ENCODE data around the gene SRP72.

SRP72 gene

DNA sequence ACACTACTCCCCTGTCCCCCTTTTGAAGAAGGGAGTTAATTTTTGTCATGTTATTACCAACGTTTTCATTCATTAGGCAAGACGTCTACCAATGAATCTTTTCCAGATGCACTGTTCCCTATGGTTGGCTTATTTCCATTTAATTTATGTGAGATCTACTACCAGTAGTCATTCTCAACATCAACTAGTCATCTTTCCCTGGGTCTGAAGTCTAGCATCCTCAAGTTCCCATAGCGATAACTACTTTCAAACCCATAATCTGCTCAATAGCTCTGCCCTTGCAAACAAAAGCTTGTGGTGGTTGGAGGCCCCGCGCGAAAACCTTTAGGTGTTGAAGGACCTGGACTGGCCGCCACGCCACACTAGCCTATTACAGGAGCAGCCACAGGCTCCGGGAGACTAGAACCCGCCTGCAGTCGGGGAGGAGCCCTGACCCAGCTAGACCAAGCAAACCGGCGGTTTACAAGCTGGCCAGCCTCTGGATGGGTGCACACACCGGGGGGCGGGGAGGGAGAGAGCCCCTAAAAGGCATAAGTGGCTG lies 32.7 kb upstream of the SRP72 start:
- H3K18ac ChIP-seq (ENCODE audit: low read length): peak overlapping the region; percentile 89
- H3K27ac ChIP-seq (replicated peaks; ENCODE audit: low read length): peak overlapping the region; percentile 86

DNA sequence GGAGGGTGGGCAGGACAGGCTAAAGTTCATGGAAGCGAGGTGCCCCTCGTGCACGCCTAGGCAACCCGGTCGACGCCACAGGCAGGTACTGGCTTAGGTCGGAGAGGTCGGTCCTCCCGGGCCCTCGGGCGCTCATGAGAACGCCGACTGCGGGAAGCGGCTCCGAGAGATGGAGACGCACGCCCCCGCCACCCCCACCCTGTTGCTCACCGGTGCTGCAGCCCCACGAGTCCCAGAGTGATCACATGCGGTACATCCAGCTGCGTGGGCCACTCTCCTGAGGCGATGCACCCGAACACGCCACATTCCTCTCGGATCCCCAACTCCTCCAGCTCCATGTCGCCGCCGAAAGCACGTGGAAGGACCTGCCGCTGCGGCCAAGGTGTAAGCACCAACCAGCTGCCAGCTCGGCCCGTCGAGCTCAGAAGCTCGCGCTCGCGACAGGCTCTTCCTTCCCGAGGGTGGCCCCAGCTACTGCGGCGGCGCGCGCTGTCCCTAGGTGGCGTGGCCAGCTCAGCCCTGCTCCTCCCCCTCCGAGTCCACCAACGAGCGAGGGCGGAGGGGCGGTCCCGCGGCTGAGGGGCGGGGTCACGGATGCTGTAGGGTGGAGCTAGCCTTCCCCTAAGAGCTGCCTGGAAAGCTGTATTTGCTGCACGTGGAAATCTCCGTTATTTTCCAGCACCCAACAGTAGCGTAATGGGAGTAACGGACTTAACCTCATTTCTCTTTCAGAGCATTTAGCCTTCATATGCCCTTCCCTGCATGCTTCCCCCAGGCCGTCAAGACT lies 32.1 kb upstream of the SRP72 start, which contains the start of gene PPAT:
Gene PPAT, minus strand, starts transcription at position 476 of the 787 bp plus-strand sequence. Its CDS starts 138 bp downstream, at position 338.
- WGBS, 2 donors (ENCODE audit: extremely low coverage in 2 of 2, insufficient read length in 2 of 2, insufficient replicate concordance in 1 of 2): no CpG with 5 or more reads among the region's 61 CpGs
- H3K27ac ChIP-seq (replicated peaks; ENCODE audit: low read length): peak within 1 kb of the TSS; percentile 97
- H3K9me3 ChIP-seq (replicated peaks in 1 of 2; ENCODE audit: control insufficient read depth in 2 of 2, insufficient read depth in 1 of 2, low read depth in 1 of 2, low read length in 2 of 2): peaks cover 0 to 2% of the 10 kb centered on the region in 2 donors

More for the DNA sequence above, 32.7 kb upstream of the SRP72 start:
- no peak overlapping the region for H4K8ac ChIP-seq (ENCODE audit: low read depth, low read length)
- peak overlapping the region; percentile 88 for H2BK5ac ChIP-seq (ENCODE audit: low read length)
- H2AK5ac ChIP-seq (ENCODE audit: low read depth, low read length): peak overlapping the region; percentile 86
- H3K14ac ChIP-seq (ENCODE audit: low read length): peak overlapping the region; percentile 58
- H3K4me2 ChIP-seq (ENCODE audit: insufficient read depth, low read length, poor library complexity, severe bottlenecking): peak overlapping the region; percentile 73
- H3K23ac ChIP-seq (ENCODE audit: low read depth, low read length, poor library complexity): peak overlapping the region; percentile 58
- peak overlapping the region; percentile 92 for H2AFZ ChIP-seq (ENCODE audit: low read length)
- no CpG with 5 or more reads among the region's 15 CpGs for WGBS, 2 donors (ENCODE audit: extremely low coverage in 2 of 2, insufficient read length in 2 of 2, insufficient replicate concordance in 1 of 2)
- H3K36me3 ChIP-seq (replicated peaks in 1 of 2; ENCODE audit: control insufficient read depth in 2 of 2, insufficient read depth in 2 of 2, low read length in 2 of 2): peaks cover 0 to 22% of the 10 kb centered on the region in 2 donors
- DNase-seq (ENCODE audit: low spot score): no peak
- peak overlapping the region; percentile 44 for H2BK120ac ChIP-seq (ENCODE audit: low read depth, low read length)
- peak overlapping the region; percentile 95 to 99 for H3K4me3 ChIP-seq (ENCODE audit: low read length in 2 of 2)
- peak overlapping the region; percentile 46 for H2BK12ac ChIP-seq (ENCODE audit: low read length)
- peak overlapping the region; percentile 78 for H3K4ac ChIP-seq (ENCODE audit: low read length)
- H2BK15ac ChIP-seq (ENCODE audit: low read length): peak overlapping the region; percentile 54
- no peak overlapping the region for H4K91ac ChIP-seq (ENCODE audit: low read depth, low read length, poor library complexity)
- peak overlapping the region; percentile 98 for H3K9ac ChIP-seq (ENCODE audit: low read depth, low read length, poor library complexity)
- H3K4me1 ChIP-seq (ENCODE audit: control insufficient read depth in 2 of 2, insufficient read depth in 1 of 2, low read depth in 1 of 2, low read length in 2 of 2): peaks cover 3 to 6% of the 10 kb centered on the region in 2 donors
- H3K9me3 ChIP-seq (replicated peaks in 1 of 2; ENCODE audit: control insufficient read depth in 2 of 2, insufficient read depth in 1 of 2, low read depth in 1 of 2, low read length in 2 of 2): peaks cover 0 to 2% of the 10 kb centered on the region in 2 donors
- no peaks in the 10 kb centered on the region for H3K27me3 ChIP-seq (ENCODE audit: control insufficient read depth in 3 of 3, insufficient read depth in 3 of 3, low read depth in 1 of 3, low read length in 3 of 3)
- peaks cover 1% of the 10 kb centered on the region for H3K79me1 ChIP-seq (ENCODE audit: low read depth, low read length)

DNA sequence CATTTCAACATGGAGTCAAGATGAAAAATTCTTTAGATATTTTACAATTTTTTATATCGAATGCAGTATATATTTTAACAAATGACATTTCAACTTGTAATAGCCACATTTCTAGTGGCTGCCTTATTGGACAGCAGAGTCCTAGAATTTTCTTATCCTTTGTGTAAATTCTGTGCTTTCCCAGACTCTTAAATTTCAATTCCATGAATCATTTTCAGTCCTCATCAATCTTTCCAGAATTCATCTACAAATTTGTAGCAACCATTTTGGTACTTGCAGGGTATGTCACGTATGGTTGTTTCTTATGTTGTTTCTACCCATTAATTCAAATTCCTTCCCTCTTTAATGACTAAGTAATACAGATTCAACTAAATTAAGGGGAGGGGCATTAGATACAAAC lies 28.7 kb upstream of the SRP72 start:
- Histone ChIP-seq H3K4me3 (ENCODE audit: low read length in 2 of 2) (no peak overlapping the region), H2BK5ac (ENCODE audit: low read length) (no peak overlapping the region), H3K4me1 (ENCODE audit: control insufficient read depth in 2 of 2, insufficient read depth in 1 of 2, low read depth in 1 of 2, low read length in 2 of 2) (peaks cover 3 to 12% of the 10 kb centered on the region in 2 donors), H3K23ac (ENCODE audit: low read depth, low read length, poor library complexity) (no peak overlapping the region), H3K27me3 (ENCODE audit: control insufficient read depth in 3 of 3, insufficient read depth in 3 of 3, low read depth in 1 of 3, low read length in 3 of 3) (no peaks in the 10 kb centered on the region), H2AK5ac (ENCODE audit: low read depth, low read length) (no peak overlapping the region), H4K91ac (ENCODE audit: low read depth, low read length, poor library complexity) (no peak overlapping the region), H3K27ac (replicated peaks; ENCODE audit: low read length) (no peak overlapping the region), H3K9ac (ENCODE audit: low read depth, low read length, poor library complexity) (no peak overlapping the region), H3K79me1 (ENCODE audit: low read depth, low read length) (peaks cover 1% of the 10 kb centered on the region), H2AFZ (ENCODE audit: low read length) (no peak overlapping the region), H2BK15ac (ENCODE audit: low read length) (no peak overlapping the region), H2BK12ac (ENCODE audit: low read length) (no peak overlapping the region), H3K36me3 (replicated peaks in 1 of 2; ENCODE audit: control insufficient read depth in 2 of 2, insufficient read depth in 2 of 2, low read length in 2 of 2) (peaks cover 5 to 52% of the 10 kb centered on the region in 2 donors), H3K4me2 (ENCODE audit: insufficient read depth, low read length, poor library complexity, severe bottlenecking) (no peak overlapping the region), H3K4ac (ENCODE audit: low read length) (no peak overlapping the region), H3K14ac (ENCODE audit: low read length) (no peak overlapping the region), H3K9me3 (replicated peaks in 1 of 2; ENCODE audit: control insufficient read depth in 2 of 2, insufficient read depth in 1 of 2, low read depth in 1 of 2, low read length in 2 of 2) (no peaks in the 10 kb centered on the region), H3K18ac (ENCODE audit: low read length) (no peak overlapping the region), H2BK120ac (ENCODE audit: low read depth, low read length) (no peak overlapping the region), H4K8ac (ENCODE audit: low read depth, low read length) (no peak overlapping the region)
- no peak for DNase-seq (ENCODE audit: low spot score)
- WGBS, 2 donors (ENCODE audit: extremely low coverage in 2 of 2, insufficient read length in 2 of 2, insufficient replicate concordance in 1 of 2): no CpG with 5 or more reads among the region's 2 CpGs

More for the DNA sequence above, 32.1 kb upstream of the SRP72 start, which contains the start of gene PPAT:
- H3K14ac ChIP-seq (ENCODE audit: low read length): peak within 1 kb of the TSS; percentile 82
- H3K27me3 ChIP-seq (ENCODE audit: control insufficient read depth in 3 of 3, insufficient read depth in 3 of 3, low read depth in 1 of 3, low read length in 3 of 3): no peaks in the 10 kb centered on the region
- DNase-seq (ENCODE audit: low spot score): peak; percentile 99
- peaks cover 0 to 29% of the 10 kb centered on the region in 2 donors for H3K36me3 ChIP-seq (replicated peaks in 1 of 2; ENCODE audit: control insufficient read depth in 2 of 2, insufficient read depth in 2 of 2, low read length in 2 of 2)
- peak within 1 kb of the TSS; percentile 78 for H3K4ac ChIP-seq (ENCODE audit: low read length)
- peak within 1 kb of the TSS; percentile 54 for H2BK15ac ChIP-seq (ENCODE audit: low read length)
- peak within 1 kb of the TSS; percentile 86 for H2AK5ac ChIP-seq (ENCODE audit: low read depth, low read length)
- peak within 1 kb of the TSS; percentile 44 for H2BK120ac ChIP-seq (ENCODE audit: low read depth, low read length)
- H2AFZ ChIP-seq (ENCODE audit: low read length): peak within 1 kb of the TSS; percentile 92
- H3K9ac ChIP-seq (ENCODE audit: low read depth, low read length, poor library complexity): peak within 1 kb of the TSS; percentile 98
- peak within 1 kb of the TSS; percentile 73 for H3K4me2 ChIP-seq (ENCODE audit: insufficient read depth, low read length, poor library complexity, severe bottlenecking)
- no peak within 1 kb of the TSS for H4K8ac ChIP-seq (ENCODE audit: low read depth, low read length)
- H3K23ac ChIP-seq (ENCODE audit: low read depth, low read length, poor library complexity): peak within 1 kb of the TSS; percentile 58
- H3K79me1 ChIP-seq (ENCODE audit: low read depth, low read length): peaks cover 1% of the 10 kb centered on the region
- peak within 1 kb of the TSS; percentile 88 for H2BK5ac ChIP-seq (ENCODE audit: low read length)
- no peak within 1 kb of the TSS for H4K91ac ChIP-seq (ENCODE audit: low read depth, low read length, poor library complexity)
- peak within 1 kb of the TSS; percentile 46 for H2BK12ac ChIP-seq (ENCODE audit: low read length)
- peak within 1 kb of the TSS; percentile 99 to 100 for H3K4me3 ChIP-seq (ENCODE audit: low read length in 2 of 2)
- H3K18ac ChIP-seq (ENCODE audit: low read length): peak within 1 kb of the TSS; percentile 96
- H3K4me1 ChIP-seq (ENCODE audit: control insufficient read depth in 2 of 2, insufficient read depth in 1 of 2, low read depth in 1 of 2, low read length in 2 of 2): peaks cover 3 to 11% of the 10 kb centered on the region in 2 donors

DNA sequence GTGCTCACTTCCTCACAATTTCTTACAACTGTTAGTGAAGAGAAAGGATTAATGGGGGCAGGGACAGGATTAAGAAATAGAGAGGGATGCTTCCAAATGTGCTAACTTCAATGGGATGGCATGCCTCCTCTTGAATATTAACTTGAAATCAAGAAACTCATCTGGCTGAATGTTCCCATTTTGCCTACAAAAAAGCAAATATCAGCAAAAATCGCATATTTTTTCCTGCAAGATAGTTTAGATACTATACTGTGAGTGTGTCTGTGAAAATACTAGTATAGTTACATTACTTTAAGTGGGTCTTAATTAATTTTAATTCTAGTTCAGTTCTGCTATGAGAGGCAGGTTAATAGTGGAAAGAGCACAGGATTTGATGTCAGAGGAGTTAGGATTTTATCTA lies 26.4 kb upstream of the SRP72 start:
- H2BK120ac ChIP-seq (ENCODE audit: low read depth, low read length): no peak overlapping the region
- no peak overlapping the region for H3K4me3 ChIP-seq (ENCODE audit: low read length in 2 of 2)
- no peak overlapping the region for H2AK5ac ChIP-seq (ENCODE audit: low read depth, low read length)
- H2BK12ac ChIP-seq (ENCODE audit: low read length): no peak overlapping the region
- H3K9ac ChIP-seq (ENCODE audit: low read depth, low read length, poor library complexity): no peak overlapping the region
- no peak overlapping the region for H2BK5ac ChIP-seq (ENCODE audit: low read length)
- no peaks in the 10 kb centered on the region for H3K9me3 ChIP-seq (replicated peaks in 1 of 2; ENCODE audit: control insufficient read depth in 2 of 2, insufficient read depth in 1 of 2, low read depth in 1 of 2, low read length in 2 of 2)
- DNase-seq (ENCODE audit: low spot score): no peak
- no peak overlapping the region for H4K8ac ChIP-seq (ENCODE audit: low read depth, low read length)
- no peaks in the 10 kb centered on the region for H3K27me3 ChIP-seq (ENCODE audit: control insufficient read depth in 3 of 3, insufficient read depth in 3 of 3, low read depth in 1 of 3, low read length in 3 of 3)
- H3K14ac ChIP-seq (ENCODE audit: low read length): no peak overlapping the region
- H2AFZ ChIP-seq (ENCODE audit: low read length): no peak overlapping the region
- no peak overlapping the region for H2BK15ac ChIP-seq (ENCODE audit: low read length)
- H4K91ac ChIP-seq (ENCODE audit: low read depth, low read length, poor library complexity): no peak overlapping the region
- H3K18ac ChIP-seq (ENCODE audit: low read length): no peak overlapping the region
- no peak overlapping the region for H3K23ac ChIP-seq (ENCODE audit: low read depth, low read length, poor library complexity)
- no peak overlapping the region for H3K4me2 ChIP-seq (ENCODE audit: insufficient read depth, low read length, poor library complexity, severe bottlenecking)
- H3K4me1 ChIP-seq (ENCODE audit: control insufficient read depth in 2 of 2, insufficient read depth in 1 of 2, low read depth in 1 of 2, low read length in 2 of 2): peaks cover 3 to 12% of the 10 kb centered on the region in 2 donors
- no peak overlapping the region for H3K27ac ChIP-seq (replicated peaks; ENCODE audit: low read length)
- peaks cover 1% of the 10 kb centered on the region for H3K79me1 ChIP-seq (ENCODE audit: low read depth, low read length)
- no CpG with 5 or more reads among the region's 1 CpG for WGBS, 2 donors (ENCODE audit: extremely low coverage in 2 of 2, insufficient read length in 2 of 2, insufficient replicate concordance in 1 of 2)
- H3K4ac ChIP-seq (ENCODE audit: low read length): no peak overlapping the region
- peaks cover 7 to 75% of the 10 kb centered on the region in 2 donors for H3K36me3 ChIP-seq (replicated peaks in 1 of 2; ENCODE audit: control insufficient read depth in 2 of 2, insufficient read depth in 2 of 2, low read length in 2 of 2)
